ENCODE results near the gene MRPL16.

Gene MRPL16

DNA sequence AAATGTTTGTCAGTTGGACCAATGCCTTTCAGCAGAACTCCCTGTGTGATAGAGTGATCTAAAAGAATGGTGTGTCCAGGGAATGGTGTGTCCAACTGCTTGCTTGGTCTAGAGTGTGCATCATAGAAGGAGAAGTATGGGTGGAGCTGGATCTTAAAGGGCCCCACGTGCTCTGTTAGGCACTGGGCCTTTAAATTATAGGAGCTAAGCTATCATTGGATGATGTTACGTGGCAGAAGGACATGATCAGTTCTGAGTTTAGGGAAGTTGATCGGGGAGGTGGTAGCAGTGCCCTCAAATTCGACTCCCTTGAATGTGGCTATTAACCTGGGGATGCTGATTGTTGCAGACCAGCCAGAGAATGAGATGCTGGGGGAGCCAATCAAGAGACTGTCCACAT is 39.0 kb downstream of the MRPL16 start:
- DNase-seq (ENCODE audit: low read depth): no peak

DNA sequence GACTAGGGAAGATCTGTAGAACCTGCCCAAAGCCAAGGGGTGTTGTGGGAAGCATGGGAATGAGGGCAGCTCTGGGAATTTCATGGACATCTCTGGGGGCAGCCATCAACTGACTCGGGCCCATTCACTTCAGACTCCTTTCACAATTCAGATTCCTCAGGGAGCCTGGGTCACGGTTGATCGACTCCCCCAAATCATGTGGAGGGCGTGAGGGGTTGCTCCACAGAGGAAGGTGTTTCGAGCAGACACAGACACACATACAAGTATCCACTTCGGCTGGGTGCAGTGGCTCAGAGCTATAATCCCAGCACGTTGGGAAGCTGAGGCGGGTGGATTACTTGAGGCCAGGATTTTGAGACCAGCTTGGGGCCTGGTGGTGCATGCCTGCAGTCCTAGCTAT is 39.7 kb downstream of the MRPL16 start:
- no peak for DNase-seq (ENCODE audit: low read depth)

DNA sequence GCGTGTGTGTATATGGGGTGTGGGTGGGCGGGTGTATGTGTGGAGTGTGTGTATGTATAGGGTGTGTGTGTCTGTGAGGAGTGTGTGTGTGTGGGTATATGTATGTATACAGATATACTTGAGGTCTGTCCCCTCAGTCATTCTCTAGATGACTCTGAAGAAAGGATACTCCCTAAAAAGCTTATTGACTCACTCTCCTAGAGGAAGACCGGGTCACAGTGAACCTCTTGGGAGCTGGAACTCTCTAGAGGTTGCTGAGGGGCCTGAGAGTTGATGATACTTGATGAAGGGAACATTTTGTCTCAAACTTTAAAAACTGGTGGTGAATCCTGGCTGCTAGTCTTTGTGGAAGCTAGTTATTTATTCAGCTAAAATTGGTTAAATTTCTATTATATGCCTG is 40.3 kb downstream of the MRPL16 start:
- no peak for DNase-seq (ENCODE audit: low read depth)

DNA sequence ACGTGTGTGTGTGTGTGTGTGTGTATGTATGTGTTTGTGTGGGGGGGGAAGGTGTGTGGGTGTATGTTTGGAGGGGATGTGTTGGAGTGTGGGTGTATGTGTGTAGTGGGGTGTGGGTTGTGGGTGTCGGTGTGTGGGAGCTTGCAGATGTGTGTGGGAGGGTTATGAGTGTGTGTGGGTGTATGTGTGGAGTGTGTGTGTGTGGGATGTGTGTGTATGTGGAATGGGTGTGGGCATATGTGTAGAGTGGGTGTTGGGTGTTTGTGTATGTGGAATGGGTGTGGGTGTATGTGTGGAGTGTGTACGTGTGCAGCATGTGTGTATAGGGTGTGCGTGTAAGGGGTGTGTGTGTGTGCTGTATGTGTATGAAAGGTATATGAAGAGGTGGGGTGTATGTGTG is 40.8 kb downstream of the MRPL16 start:
- DNase-seq (ENCODE audit: low read depth): no peak

DNA sequence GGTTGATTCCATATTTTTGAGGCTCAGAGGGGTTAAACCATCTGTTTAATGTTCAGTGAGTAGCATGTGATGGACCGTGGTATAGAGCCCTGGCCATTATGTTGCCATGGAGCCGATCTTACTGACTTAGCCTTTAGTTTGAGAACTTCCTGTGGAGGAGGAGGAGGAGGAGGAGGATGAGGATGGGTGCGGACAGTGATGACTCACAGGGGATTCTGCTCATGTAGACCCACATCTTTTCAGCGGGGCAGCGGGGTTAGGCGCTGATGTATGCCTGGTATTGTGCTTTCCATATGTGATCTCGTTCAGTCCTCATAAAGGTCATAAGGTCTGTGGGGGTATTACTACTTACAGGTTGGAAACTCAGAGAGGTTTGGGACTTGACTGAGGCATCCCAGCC is 41.5 kb downstream of the MRPL16 start:
- no peak for DNase-seq (ENCODE audit: low read depth)

DNA sequence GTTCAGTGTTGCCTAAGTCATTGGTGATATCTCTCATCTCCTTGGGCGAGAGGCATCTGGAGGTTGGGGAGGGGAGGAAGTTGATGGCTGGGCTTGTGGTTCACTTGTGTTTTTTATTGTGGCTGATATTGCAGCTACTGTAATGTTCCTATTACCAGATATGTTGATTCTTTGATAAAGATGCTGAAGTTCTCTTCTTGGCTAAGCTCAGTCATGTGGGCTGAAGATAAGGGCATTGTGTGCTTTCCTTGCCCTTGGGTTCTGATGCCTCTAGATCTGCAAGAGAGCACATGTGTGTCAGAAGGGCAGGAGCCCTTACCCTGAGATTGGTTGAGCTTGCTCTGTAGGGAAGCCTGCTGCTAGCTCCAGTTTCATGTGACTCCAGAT is 43.4 kb downstream of the MRPL16 start:
- peak; percentile 12 for DNase-seq (ENCODE audit: low read depth)

DNA sequence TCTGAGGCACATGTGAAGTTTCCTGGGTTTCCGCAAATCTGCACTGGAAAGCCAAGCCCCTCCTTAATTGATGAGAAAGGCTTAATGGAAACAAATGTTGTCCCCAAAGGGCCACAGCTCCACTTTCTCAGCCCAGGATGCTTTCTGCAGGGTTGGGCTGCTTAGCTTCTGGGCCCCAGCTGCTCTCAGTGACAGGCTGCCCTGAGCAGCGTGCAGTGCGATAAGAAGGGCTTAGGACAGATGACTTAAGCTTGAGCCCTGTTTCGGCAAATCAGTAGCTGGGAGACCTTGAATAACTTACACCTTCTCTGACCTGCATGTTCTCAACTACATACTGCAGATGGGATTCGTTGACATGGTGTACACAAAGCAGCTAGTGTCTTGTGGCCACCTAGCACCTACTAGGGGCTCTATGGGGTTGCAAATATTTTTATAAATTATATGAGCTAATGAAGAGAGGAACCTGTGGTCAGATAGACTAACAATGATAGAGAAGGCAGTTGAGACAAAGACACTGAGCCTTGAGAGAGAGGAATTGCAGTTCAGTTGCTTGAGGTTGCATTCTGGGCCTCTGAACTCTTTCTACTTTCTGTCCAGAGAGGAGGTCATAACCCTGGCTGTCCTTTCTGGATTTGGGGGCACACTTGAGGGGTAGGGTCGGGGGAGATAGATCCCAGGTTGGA is 43.9 kb downstream of the MRPL16 start:
- DNase-seq (ENCODE audit: low read depth): no peak

DNA sequence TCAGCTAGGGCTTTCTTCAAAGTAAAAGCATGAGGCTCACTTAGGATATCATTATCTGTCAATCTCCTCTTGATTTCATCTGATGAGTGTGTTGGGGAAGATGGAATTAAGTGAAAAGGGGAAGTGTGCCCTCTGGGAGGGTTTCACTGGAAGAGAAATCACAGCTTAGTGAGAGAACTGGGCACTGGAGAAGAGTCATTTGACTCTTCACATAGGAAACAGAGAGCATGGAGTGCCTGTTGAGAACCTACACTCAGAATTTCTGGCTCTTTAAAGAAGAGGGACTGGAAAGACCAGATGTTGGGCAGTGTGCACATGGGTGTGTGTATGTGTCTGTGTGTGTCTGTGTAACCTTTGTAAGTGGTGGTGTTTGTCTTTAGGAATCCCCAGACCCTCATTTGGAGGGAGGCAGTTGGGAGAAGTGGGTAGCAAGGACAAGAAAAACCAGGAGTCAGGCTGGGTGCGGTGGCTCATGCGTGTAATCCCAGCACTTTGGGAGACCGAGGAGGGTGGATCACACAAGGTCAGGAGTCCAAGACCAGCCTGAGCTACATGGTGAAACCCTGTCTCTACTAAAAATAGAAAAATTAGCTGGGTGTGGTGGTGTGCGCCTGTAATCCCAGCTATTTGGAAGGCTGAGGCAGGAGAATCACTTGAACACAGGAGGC is 45.4 kb downstream of the MRPL16 start:
- DNase-seq (ENCODE audit: low read depth): no peak

DNA sequence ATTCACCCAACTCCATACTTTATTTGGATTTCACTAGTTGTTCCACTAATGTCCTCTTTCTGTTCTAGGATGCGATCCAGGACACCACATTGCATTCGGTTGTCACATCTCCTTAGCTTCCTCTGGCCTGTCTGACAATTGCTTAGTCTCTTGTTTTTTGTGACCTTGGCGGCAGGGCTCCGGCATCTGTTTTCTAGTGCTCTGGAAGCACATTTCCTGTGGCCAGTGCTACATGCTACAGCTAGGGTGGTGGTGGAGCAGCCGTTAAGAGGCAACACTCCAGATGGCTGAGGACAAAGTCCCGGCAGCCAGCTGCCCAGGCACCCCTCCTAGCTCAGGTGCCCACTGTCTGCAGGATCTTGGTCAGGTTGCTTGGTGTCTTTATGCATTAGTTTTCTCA is 48.6 kb downstream of the MRPL16 start:
- no peak for DNase-seq (ENCODE audit: low read depth)

DNA sequence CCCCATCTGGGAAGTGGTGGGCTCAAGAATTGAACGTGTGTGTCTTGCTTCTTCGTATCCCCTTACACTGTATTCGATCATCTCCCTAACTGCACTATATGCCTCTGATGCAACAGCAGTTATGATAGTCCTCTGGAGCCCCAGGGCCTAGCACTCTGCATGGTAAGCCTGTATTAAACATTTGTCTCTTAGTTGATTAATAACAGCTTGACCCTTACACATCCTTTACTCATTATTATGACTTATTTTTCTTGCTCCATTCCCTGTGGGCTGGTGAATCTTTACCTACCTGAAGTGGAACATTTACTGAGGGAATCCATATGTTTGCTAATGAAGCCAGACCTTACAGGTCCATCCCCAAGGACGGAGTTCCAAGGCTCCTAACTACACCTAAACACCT is 49.8 kb downstream of the MRPL16 start:
- DNase-seq (ENCODE audit: low read depth): no peak

DNA sequence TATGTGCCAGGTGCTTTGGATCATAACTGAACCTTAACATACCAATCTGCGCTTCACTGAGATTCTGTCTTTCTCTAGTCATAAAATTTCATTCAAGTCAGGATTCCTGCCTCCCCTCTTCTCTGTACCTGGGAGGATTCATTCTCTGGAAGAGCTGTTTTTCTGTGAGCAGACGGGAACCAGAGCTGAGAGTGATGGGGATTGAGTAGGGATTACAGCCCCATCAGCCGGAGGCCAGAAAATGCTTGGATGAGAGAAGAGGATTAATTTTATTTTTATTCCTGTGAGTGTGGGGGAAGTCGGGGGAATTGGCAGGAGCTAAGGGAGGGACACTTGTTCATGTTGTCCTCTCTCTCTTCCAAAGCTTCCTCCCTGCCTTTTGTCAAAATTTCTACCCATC is 50.7 kb downstream of the MRPL16 start:
- DNase-seq (ENCODE audit: low read depth): no peak

DNA sequence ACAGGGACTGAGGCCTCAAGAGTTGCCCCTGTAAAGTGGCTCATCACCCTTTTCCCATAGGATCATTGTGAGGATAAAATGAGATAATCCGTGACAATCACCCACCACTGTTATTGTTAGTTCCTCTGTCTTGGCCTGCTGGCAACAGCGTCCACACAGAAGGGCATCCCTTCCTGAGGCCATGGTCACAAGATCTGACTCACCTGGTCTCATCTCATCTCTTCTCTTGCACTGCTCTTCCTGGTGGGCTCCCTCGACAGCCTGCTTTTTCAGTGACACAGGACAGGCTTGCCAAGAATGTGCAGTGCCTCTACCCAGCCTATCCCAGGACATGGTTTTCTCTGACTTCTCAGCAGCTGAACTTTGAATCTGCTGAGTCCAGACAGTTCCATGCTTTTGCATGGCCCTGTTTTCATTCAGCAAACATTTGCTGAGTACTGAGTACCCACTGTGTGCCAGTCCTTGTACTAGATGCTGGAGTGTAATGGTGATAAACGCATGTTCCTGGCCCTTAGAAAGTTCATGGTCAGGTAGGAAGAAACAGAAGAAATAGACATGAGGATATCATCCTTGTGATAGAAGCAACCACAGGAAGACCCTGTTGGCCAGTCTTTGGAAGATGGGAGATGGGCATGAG is 52.1 kb downstream of the MRPL16 start:
- DNase-seq (ENCODE audit: low read depth): no peak

DNA sequence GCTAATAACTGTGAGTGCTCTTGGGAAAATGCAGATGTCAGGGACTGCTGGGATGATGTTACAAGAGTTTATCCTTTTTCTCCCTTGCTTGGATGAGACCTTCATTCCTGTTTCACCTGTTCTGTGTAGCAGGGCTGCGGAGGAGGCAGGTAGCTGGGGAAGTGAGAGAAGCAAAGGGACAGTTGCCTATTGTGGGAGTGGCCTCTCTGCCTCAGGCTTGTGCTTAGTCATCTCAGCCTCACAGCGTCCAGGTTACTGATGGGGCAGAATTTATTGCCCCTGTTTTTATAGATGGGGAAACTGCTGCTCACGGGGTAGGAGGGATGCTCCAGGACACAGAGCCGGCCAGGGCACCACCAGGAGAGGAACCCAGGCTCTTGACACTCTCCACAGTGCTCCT is 53.7 kb downstream of the MRPL16 start:
- no peak for DNase-seq (ENCODE audit: low read depth)

DNA sequence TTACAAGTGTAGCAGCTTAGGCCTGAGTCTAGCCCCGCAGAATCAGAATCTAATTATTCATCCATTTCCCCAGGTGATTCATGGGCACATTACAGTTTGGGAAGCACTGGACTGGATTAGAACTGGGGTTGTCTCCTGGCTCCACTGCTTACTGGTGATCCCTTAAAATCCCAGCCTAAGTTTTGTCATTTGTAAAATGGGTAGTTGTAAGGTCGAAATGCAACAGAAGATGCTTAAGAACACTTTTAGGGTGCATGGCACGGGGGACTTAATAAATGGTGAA is 54.1 kb downstream of the MRPL16 start:
- no peak for DNase-seq (ENCODE audit: low read depth)
